Activated CD4-positive, alpha-beta T cell treated with anti-CD3 and anti-CD28 coated beads, Interleukin-2, amount 50 U/mL, for 48 hours (primary cell): ENCODE data around the gene NALCN.

Experiments used
- DNase-seq, 2 experiments: peaks; one replicate each; pipeline ENCODE4 v3.0.0-alpha.2; 2020

Gene NALCN

DNA sequence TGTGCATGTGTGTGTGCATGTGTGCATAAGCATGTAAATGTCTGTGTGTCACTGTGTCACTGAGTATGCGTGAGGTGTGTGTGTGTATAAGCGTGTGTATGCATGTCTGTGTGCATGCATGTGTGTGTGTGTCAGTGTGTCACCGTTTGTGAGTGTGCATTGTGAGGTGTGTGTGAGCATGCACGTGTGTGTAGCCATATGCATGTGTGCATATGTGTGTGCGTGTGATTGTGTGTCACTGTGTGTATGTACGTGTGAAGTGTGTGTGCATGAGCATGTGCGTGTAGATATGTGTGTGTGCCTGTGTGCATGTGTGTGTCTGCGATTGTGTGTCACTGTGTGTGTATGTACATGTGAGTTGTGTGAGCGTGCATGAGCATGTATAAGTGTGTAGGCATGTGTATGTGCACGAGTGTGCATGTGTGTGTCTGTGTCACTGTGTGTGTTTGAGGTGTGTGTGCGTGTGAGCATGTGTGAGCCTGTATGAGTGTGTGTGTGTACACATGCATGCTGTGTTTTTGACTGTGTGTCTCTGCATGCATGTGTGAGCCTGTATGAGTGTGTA is 144.5 kb downstream of the NALCN start:
- DNase-seq: no peak

DNA sequence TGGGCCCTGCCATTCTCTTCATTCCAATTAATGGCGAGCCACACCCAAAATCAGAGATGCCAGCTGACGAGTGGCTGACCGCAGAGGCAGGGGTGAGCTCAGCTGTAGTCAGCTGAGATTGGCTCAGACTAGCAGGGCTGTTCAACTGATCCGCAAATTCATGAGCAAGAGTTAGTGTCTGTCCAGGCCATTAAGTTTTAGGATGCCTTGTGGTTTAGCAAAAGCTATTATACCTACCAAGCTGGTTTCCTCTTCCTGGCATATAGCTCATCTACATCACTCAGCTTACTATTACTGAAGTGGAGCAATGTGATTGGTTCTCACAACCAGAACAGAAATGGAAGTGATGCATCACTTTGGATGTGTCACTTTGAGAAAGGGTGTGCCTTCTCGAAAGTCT is 148.7 kb downstream of the NALCN start:
- no peak for DNase-seq

DNA sequence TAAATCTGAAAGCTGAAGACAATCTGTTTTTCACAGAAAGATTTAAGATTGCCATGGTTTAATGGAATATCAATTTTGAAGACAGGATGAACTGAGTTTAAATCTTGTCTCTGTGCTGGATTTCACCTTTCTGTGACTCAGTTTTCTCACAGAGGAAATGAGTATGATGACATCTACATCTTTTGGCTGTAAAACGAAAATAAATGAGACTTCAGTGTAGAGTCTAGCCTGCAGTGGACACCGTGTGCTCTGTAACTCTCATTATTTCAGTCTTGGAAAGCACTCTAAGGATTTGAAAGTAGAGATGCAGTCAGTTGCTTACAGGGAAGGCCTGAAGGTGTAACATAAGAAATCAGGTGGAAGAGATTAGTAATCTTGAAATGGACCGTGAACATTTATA is 150.4 kb downstream of the NALCN start:
- no peak for DNase-seq

DNA sequence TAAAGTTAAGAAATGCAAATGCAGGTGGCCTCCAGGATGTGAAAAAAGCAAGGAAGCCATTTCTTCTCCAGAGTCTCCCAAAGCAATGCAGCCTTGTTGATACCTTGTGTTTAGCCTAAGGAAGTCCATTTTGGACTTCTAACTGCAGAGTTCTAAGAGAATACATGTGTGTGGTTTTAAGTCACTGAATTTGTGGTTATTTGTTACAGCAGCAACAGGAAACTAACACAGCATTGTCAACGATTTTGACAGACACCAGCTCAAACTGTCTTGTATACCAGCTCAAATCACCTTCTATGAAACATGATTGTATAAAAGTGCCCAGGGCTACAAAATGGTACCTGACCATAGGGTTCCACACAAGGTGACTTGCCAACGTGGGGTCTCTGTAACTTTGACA is 151.4 kb downstream of the NALCN start:
- DNase-seq: no peak

DNA sequence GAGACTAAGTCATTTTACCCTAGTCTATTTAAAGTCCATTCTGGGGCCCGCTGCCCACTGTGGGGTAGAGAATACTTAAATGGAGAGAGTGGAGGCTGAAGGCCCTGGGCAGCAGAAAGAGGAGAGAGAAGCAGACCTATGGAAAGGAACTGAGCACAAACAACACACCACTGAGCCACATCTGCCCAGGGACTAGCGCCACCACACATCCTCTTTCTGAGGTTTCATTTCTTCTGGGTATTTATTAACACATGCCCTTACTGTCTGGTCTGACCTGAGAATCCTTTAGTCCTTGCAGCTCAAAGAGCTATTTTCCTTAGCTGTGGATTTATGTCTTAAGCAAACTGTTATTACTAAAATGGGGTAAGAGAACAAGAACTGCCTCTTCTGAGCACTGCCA is 154.0 kb downstream of the NALCN start:
- no peak for DNase-seq

DNA sequence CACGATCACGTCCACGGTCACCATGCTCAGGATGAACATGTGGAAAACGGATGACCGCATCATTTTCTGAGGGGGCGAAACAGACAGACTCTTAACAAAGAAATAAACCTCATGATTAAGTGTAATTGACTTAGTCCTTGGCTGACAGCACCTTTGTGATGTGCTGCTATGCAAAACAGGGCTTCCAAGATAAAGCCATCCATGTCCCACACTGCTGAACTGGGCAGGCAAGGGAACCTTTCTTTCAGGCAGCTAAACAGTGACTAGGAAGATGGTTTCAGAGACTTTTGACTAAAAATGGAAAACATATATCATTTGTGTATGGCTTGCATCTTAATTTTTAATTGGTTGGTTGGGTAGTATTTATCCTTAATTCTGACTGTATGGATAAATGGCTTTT is 157.8 kb downstream of the NALCN start:
- DNase-seq: no peak

DNA sequence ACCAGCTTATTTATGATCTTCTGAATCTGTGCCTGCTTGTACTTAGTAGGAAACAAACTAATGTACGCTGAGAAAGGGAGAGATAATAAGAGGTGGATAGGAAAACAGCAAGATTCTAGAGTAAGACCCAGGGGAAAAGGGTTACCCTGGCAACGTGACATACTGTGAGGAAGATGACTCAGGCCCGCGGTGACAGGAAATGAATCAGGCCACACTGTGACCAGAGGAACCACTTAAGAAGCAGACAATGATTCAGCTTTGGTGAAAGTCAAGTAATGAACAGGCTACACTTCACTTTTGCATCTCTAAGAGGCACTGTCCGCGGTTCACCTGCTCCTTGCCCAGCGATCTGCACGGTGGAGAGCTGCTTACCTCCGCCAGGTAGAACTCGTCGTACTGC is 158.2 kb downstream of the NALCN start:
- DNase-seq: peak; percentile 43 to 61

DNA sequence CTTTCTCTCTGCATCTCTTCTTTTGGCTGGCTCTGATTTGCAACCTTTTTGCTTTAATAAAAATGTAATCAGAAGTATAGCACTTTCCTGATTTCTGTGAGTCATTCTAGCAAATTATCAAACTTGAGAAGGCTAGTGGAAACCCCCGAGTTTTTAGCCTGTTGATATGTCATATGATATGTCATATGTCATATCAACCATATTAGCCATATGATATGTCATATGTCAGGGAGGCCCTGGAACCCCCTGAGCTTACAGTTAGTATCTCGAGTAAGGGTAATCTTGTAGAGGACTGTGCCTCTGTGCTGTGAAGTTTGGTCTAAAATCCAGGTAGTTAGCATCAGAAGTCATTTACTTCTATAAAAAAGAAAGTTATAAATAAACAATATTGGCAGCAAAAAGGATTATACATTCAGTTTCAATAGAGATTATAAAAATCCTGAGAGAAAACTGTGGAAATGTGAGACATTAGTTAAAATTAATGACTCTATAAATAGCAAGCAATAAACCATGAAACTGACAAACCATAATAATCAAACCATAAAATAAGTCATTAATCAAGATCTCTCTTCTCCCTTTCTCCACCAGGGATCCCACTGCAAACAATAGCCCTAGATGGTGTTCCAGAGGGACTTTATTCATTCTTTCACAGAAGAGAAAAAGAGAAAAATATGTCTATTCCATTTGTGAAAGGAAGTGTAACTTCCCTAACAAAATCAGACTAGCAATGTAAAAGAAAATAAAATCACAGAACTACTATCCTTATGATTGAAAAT is 167.4 kb downstream of the NALCN start:
- DNase-seq: no peak

- DNase-seq: no peak
These were observed 173.6 kb downstream of the NALCN start for GRCh38 chr13:101242720-101243119.

DNA sequence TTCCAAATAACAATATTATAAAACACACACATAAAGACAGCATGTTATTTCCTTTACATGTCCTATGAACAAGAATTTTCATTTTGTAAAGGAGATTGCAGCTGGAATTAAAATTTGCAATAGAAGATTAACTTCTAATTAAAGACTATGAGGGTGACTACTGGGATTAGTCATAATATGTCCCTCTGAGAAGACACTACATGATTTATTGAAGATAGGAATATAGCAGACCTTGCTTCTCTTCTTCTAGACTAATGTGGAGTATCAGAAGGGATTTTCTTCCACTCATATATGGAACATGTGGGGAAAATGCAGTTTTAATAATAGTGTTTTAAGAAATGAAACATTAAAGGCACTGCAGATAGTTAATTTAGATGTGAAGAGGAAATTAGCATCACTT is 177.8 kb downstream of the NALCN start:
- DNase-seq: no peak

- no peak for DNase-seq
These were observed 184.4 kb downstream of the NALCN start for GRCh38 chr13:101231751-101232428.

- no peak for DNase-seq
These were observed 185.9 kb downstream of the NALCN start for GRCh38 chr13:101230271-101230890.

GRCh38 chr13:101219609-101220265 is 196.6 kb downstream of the NALCN start:
- no peak for DNase-seq

DNA sequence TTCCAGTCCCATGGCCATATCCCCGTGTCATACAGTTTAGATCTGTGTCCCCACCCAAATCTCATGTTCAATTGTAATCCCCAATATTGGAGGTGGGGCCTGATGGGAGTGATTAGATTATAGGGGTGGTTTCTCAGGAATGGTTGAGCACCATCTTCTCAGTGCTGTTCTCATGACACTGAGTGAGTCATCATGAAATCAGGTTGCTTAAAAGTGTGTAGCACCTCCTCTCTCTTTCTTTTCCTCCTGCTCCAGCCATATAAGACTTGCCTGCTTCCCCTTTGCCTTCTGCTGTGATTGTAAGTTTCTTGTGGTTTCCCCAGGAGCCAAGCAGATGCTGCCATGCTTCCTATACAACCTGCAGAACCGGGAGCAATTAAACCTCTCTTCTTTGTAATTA is 197.8 kb downstream of the NALCN start:
- no peak for DNase-seq

DNA sequence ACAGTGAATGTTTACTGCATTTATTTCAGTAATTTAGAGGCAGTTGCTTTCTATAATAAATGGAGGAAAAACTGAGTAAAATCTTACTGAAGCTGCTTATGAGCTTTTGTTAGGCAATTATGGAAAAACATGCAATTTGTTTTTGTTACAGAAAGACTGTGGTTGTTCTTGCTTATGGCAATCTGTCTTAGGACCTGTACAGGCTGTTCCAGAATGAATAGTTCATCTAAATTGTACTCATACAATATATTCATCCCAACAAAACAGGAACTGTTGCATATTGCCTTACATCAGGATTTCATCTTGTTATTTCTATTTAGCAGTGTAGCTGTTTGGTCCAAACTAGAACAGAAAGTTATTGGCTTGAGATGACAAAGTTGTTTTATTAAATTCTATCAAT is 199.2 kb downstream of the NALCN start:
- DNase-seq: no peak

- DNase-seq: no peak
These were observed 205.0 kb downstream of the NALCN start for GRCh38 chr13:101211261-101211660.

- no peak for DNase-seq
These were observed 205.5 kb downstream of the NALCN start for GRCh38 chr13:101210774-101211173.

- no peak for DNase-seq
These were observed 207.0 kb downstream of the NALCN start for GRCh38 chr13:101209206-101209893.

DNA sequence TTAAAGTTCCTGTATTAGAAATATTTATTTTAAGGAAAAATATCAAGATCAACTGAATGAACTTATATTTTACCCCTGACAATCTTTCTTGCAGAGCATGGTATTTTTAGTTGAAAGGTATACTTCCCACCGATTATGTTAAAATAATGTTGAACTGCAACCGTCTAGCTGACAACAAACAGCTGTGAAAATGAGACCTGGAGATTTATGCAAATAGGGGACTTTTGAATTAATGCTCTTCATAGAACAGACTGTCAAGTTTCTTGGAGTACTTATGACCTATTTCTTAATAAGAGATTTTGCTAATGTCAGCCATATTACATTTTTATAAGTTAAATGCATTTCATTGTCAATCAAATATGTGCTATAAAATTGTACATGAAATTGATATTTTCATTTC is 210.9 kb downstream of the NALCN start:
- no peak for DNase-seq

GRCh38 chr13:101204270-101205020 is 211.9 kb downstream of the NALCN start:
- no peak for DNase-seq

- no peak for DNase-seq
These were observed 213.7 kb downstream of the NALCN start for GRCh38 chr13:101202590-101202989.

- DNase-seq: no peak
These were observed 225.3 kb downstream of the NALCN start for GRCh38 chr13:101190976-101191375.
